ENCODE measurements around the gene SDC4. TPM values are rescaled to one million over a fixed set of nuclear protein-coding genes. Genes with fewer than 3 reads are reported as not detected.

SDC4 gene
- total RNA-seq, 6 experiments from 2014 or later = 122 to 146 (median 135) TPM

DNA sequence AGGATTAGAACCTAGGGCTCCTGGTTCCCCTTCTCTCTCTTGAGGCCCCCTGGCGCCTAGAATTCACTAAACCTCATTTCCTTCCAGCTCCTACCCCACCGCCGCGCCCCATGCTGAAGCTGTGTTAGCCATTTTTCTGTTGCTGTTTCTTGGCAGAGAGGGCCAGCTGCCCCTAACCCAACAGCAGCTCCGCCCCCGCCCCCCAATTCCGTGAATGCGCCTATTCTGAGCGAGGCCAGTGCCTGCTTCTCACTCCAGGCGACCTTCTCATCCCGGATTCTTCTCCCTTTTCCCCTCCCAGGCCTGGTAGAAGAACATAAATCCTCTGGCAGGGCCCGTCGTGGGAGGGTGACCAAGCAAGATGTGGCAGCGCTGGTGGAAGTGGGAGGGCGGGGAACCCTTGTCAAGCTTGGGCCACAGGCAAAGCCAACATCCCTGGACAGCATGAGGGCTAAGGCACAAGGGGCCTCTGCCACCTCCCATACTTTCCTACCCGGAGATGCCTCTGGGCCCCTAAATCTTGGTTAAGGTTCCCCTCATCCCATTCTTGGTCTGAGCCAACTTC, 41.1 kb downstream of the SDC4 start:
- Mint-ChIP-seq H3K9me3 (no peaks in the 10 kb centered on the region; the same call in 1 of the 2 replicates), H3K36me3 (ENCODE audit: low read depth) (no peaks in the 10 kb centered on the region), H3K27ac (no peak overlapping the region), H3K4me1 (ENCODE audit: low read depth) (peaks cover 21% of the 10 kb centered on the region), H3K4me3 (no peak overlapping the region), H3K27me3 (ENCODE audit: insufficient read depth) (peaks cover 34% of the 10 kb centered on the region)
- DNase-seq = no peak
- TF ChIP-seq, protein P1, sequence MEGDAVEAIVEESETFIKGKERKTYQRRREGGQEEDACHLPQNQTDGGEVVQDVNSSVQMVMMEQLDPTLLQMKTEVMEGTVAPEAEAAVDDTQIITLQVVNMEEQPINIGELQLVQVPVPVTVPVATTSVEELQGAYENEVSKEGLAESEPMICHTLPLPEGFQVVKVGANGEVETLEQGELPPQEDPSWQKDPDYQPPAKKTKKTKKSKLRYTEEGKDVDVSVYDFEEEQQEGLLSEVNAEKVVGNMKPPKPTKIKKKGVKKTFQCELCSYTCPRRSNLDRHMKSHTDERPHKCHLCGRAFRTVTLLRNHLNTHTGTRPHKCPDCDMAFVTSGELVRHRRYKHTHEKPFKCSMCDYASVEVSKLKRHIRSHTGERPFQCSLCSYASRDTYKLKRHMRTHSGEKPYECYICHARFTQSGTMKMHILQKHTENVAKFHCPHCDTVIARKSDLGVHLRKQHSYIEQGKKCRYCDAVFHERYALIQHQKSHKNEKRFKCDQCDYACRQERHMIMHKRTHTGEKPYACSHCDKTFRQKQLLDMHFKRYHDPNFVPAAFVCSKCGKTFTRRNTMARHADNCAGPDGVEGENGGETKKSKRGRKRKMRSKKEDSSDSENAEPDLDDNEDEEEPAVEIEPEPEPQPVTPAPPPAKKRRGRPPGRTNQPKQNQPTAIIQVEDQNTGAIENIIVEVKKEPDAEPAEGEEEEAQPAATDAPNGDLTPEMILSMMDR (IDR thresholded peaks at IDR 0.05) = no peak

DNA sequence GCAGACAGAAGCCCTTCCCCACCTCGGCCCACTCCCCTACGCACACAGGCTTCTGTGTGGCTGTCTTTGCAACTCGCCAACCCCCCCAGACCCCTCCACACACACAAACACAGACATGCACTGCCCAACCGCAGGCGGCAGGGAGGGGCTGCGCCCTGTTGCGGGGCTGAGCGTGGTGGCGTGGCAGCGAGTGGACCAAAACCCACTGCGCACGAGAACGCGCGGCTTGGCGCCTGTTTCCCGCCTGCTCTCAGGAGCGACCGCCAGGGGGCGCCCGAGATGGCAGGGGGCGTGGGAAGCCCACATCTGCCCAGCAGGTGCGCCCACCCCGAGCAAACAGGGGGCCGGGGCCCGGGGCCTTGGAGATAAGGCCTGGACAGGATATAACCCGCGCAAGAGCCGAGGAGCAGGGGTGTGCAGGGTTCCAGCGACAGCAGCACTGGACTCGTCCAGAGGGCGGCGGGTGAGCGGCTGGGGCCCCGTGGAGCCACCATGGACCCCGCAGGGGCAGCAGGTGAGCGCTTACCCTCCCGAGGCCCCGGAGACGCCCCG, 41.7 kb downstream of the SDC4 start, which contains the start of gene RBPJL:
RBPJL (plus strand) TSS at position 410 of the 552 bp plus-strand sequence; CDS start at position 493, 83 bp downstream.
- DNase-seq = no peak
- Mint-ChIP-seq H3K27me3 (ENCODE audit: insufficient read depth) (peaks cover 33% of the 10 kb centered on the region), H3K9me3 (no peaks in the 10 kb centered on the region; the same call in 1 of the 2 replicates), H3K4me3 (no peak within 1 kb of the TSS), H3K27ac (no peak within 1 kb of the TSS), H3K4me1 (ENCODE audit: low read depth) (peaks cover 20% of the 10 kb centered on the region), H3K36me3 (ENCODE audit: low read depth) (no peaks in the 10 kb centered on the region)
- TF ChIP-seq, protein P1 (IDR thresholded peaks at IDR 0.05) = peak; percentile 96

DNA sequence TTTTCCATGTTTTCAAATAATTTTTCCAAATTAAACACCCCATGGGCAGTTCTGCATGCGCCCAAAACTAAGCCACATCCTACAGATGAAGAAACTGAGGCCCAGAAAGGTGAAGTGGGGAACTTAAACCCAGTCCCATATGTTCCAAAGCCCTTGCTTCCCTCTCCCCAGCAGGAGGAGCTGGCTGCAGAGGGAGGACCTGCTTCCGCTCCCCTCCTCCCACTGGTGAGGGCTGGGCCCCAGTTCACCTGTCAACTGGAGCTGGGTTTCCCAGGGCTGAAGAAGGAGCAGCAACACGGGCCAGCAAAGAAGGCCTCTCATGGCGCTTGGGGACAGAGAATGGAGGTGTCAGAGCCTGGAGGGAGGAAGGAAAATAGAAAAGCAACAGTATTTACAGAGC, 43.0 kb downstream of the SDC4 start:
- Mint-ChIP-seq H3K27me3 (ENCODE audit: insufficient read depth) (peaks cover 28% of the 10 kb centered on the region), H3K4me1 (ENCODE audit: low read depth) (peaks cover 8% of the 10 kb centered on the region), H3K9me3 (no peaks in the 10 kb centered on the region; the same call in 1 of the 2 replicates), H3K36me3 (ENCODE audit: low read depth) (no peaks in the 10 kb centered on the region), H3K27ac (no peak overlapping the region), H3K4me3 (no peak overlapping the region)
- TF ChIP-seq, protein P1 (IDR thresholded peaks at IDR 0.05) = no peak
- DNase-seq = no peak

DNA sequence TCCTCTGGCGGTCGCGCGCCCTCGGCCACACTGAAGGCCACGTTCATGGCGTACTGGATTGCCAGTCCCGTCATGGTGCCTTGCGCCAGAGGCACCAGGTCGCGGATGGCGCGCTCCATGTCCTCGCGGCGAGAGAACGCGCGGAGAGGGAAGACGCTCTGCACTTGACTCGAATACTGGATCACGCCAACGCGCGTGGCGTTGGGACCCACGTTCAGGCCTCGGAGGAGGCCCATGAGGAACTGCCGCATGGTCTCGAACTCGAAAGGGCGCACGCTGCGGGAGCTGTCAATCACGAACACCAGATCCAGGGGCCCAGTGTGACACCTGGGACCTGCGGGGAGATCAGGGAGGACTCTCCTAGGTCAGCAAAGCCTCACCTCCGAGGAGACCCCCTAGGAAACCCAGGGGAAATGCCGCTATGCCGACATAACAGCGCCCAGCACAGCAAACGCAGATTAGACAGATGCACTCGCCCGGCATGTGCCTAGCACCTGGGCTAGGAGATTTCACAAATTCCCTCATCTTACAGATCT, 43.7 kb downstream of the SDC4 start:
- peaks cover 8% of the 10 kb centered on the region for H3K4me1 Mint-ChIP-seq (ENCODE audit: low read depth)
- DNase-seq = no peak
- H3K4me3 Mint-ChIP-seq = no peak overlapping the region
- no peak overlapping the region for H3K27ac Mint-ChIP-seq
- TF ChIP-seq, protein P1 (IDR thresholded peaks at IDR 0.05) = no peak
- peaks cover 28% of the 10 kb centered on the region for H3K27me3 Mint-ChIP-seq (ENCODE audit: insufficient read depth)
- H3K9me3 Mint-ChIP-seq = no peaks in the 10 kb centered on the region; the same call in 1 of the 2 replicates
- H3K36me3 Mint-ChIP-seq (ENCODE audit: low read depth) = no peaks in the 10 kb centered on the region

DNA sequence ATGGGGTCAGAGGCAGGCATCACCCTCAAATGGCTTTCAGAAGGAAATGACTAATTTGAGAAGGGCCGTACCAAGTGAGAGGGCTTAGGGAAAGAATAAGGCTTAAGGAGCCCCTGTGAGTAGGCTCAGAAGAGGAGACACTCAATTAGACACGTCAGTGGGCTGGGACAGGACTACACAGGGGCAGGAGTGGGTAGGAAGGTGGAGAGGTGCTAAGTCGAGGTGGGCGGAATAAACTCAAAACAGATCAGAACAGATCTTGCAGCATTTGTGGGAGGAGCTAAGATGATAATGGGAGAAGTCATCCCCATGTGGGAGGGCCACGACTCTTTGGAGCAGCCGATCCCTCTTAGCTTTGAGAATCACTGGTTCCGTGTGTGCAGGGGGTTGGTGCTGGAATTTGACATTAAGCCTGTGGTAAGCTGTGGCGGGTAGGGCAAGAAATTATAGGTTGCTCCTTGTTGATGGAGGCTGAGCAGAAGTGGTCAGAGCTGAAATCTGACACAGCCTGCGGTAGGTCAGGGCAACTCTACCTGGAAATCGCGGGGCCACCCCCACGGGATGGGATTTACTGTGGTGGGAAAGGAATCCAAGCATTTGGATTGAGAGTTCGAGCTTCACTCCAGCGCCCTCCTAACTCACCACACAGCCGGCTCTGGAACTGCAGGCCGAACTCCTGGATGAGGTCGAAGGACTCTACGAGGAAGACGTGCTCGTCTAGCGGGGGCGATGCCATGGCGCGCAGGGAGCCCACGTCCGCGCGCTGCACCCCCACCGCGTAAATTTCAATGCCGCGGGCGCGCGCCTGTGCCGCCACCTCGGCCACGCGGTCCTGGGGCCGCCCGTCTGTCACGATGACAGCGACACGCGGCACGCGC, 44.4 kb downstream of the SDC4 start:
- no peaks in the 10 kb centered on the region for H3K36me3 Mint-ChIP-seq (ENCODE audit: low read depth)
- DNase-seq = no peak
- no peak overlapping the region for H3K4me3 Mint-ChIP-seq
- TF ChIP-seq, protein P1 (IDR thresholded peaks at IDR 0.05) = no peak
- H3K9me3 Mint-ChIP-seq = no peaks in the 10 kb centered on the region; the same call in 1 of the 2 replicates
- H3K27me3 Mint-ChIP-seq (ENCODE audit: insufficient read depth) = peaks cover 30% of the 10 kb centered on the region
- H3K4me1 Mint-ChIP-seq (ENCODE audit: low read depth) = peaks cover 8% of the 10 kb centered on the region
- no peak overlapping the region for H3K27ac Mint-ChIP-seq

Measured in HFFc6 (cell line).